ENCODE measurements around the gene SDCCAG8. TPM values are rescaled to one million over a fixed set of nuclear protein-coding genes. Genes with fewer than 3 reads are reported as not detected.

The SDCCAG8 gene
- total RNA-seq, 1 experiment from 2014 or later: 7.9 TPM

DNA sequence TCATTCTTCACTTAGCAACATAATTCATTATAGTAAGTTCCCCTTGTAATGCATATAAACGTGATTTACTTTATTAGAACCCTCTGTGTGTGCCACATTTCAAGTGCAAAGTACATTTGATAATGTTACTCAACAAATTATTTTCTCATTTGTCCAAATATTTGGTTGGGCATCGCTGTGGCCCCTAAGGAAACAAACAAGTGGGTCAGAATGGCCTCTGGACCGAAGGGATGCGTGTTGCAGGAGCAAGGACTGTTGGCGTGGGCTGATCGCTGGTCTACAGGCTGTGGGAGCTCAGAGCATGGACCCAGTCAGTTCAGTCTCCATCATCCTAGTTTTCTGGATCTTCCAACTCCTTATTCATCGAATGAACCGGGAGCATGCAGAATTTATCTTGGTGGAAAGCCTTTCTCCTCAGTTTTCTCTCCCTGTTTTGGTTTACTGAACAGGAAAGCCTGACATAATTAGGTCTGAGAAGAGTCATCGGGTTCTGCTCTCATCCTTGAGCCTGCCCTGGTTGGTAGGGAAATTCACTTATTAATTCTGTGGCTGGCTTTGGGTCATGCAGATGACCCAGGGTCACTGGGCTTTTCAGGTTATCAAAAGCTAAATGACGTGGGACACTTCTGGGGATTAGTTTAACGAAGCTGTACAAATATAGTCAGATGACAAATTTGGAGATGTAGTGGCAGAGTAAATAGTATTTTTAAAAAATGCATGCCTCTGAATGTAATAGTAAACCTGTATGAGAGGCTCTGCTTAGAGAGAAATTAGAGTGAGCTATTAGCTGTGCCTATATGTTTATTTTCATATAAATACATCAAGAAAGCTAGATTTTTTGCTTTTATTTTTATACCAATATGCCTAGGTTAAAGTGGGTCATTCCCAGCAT lies 200.2 kb downstream of the SDCCAG8 start:
- DNase-seq (ENCODE audit: low spot score): no peak

DNA sequence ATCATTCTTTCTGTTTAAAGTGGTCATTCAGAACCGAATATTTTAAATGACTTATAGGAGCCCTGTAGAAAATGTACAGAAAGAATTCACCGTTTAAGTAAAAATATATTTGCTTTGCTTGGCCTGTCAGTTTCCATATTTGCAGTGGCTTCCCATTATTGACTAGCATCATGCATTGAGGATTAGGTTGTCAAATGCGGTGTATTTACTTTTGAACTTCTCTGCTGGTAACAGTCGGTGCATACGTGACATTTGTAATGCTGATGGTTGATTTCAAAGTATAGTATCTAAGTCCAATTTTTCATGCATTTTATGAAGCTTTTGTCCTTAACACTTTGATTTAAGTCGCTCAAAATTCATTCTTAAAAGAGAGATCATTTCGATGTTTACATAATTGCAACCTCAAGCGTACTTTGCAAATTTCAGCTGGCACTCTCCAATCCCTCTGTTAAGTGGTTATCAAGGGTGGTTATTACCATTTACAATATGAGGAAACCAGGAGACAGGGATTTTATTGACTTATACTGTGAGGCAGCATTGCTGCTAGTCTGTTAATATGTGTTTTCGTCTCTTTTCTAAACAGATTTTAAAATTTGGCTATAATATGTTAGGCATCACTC lies 201.6 kb downstream of the SDCCAG8 start:
- DNase-seq (ENCODE audit: low spot score): no peak

GRCh38 chr1:243459059-243459458 lies 203.2 kb downstream of the SDCCAG8 start:
- DNase-seq (ENCODE audit: low spot score): no peak

- no peak for DNase-seq (ENCODE audit: low spot score)
Measured at GRCh38 chr1:243461700-243462099, 205.9 kb downstream of the SDCCAG8 start.

GRCh38 chr1:243462929-243463697 lies 207.3 kb downstream of the SDCCAG8 start:
- no peak for DNase-seq (ENCODE audit: low spot score)

DNA sequence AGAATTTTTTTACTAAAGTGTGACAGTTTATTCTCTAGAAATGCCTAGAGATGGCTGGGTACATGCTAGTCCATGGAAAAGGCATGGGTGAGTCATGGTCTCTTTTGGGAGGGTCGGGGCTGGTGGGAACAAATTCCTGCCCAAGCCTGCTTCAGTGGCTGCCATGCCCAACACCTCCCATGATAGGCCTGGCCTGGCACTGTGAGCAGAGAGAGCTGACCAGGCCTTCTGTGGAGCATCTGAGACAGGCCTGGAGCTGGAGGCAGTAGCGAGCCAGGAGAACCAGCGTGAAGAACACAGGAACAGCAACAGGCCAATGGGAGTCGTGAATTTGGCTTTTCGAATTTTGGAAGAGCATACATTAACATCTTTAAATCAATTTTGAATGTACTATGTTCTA lies 209.2 kb downstream of the SDCCAG8 start:
- DNase-seq (ENCODE audit: low spot score): no peak

- DNase-seq (ENCODE audit: low spot score): no peak
Measured at GRCh38 chr1:243465738-243466137, 209.9 kb downstream of the SDCCAG8 start.

- DNase-seq (ENCODE audit: low spot score): no peak
Measured at GRCh38 chr1:243469497-243469896, 213.7 kb downstream of the SDCCAG8 start.

DNA sequence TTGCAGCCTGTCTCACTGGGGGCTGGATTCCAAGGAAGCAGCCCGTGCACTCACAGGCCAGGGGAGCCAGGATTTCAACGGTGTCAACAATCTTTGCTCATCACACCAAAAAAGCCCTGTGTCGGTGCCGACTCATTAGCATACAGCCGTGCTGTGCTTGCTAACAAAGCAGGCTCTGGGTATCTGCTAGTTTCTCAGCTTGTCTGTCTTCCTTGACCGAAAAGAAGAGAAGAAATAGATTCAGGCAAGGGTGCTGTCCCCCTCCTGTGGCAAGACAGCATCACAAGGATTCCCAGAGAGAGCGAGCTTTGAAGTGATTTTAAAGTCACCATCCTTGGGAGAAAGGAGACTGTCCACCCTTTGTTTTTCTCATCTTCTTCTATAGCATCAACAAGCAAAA lies 214.7 kb downstream of the SDCCAG8 start:
- DNase-seq (ENCODE audit: low spot score): no peak

GRCh38 chr1:243471026-243471685 lies 215.3 kb downstream of the SDCCAG8 start:
- no peak for DNase-seq (ENCODE audit: low spot score)

DNA sequence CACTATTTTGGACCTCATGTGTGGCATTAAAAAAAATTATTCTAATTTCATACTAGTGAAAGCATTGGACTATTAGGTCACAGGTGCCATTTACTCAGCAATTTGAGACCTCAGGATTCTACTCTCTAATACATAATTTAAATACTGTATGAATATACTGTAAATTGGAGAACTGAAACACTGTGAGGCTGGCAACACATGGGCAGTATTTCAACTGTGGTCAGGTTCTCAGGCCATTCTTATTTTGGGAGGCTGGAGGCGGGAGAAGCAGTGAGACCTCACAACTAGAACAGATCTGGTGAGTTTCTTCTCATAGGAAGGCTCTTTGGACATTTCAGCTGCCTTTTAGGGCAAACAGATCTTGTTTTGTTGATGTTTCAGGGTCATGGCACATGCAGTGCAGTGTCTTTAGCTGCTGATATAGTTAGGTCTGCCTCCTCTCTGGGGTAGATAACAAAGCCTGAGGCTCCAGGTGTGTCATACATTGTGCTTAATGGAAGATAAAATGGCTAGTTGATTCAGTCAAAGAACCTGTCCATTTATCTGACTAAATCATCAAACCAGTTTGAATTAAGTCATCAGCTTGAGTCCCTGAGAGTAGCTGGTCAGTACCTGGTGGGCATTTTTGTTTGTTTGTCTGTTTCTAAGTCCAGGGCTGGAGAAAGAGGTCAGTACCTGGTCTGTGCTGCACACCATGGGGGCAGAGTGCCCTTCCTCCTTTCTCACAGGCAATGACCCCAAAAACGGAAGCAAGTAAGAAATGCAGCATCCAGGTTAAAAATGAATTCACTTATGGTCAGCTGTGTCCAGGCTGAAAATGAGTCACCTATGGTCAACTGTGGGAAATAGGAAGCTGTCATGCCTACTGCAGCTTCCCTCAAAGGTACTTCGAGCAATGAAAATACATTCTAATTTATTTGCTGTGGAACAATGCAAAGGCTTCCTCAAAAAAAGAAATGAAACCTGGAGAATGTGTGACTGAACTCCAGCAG lies 216.2 kb downstream of the SDCCAG8 start:
- no peak for DNase-seq (ENCODE audit: low spot score)

DNA sequence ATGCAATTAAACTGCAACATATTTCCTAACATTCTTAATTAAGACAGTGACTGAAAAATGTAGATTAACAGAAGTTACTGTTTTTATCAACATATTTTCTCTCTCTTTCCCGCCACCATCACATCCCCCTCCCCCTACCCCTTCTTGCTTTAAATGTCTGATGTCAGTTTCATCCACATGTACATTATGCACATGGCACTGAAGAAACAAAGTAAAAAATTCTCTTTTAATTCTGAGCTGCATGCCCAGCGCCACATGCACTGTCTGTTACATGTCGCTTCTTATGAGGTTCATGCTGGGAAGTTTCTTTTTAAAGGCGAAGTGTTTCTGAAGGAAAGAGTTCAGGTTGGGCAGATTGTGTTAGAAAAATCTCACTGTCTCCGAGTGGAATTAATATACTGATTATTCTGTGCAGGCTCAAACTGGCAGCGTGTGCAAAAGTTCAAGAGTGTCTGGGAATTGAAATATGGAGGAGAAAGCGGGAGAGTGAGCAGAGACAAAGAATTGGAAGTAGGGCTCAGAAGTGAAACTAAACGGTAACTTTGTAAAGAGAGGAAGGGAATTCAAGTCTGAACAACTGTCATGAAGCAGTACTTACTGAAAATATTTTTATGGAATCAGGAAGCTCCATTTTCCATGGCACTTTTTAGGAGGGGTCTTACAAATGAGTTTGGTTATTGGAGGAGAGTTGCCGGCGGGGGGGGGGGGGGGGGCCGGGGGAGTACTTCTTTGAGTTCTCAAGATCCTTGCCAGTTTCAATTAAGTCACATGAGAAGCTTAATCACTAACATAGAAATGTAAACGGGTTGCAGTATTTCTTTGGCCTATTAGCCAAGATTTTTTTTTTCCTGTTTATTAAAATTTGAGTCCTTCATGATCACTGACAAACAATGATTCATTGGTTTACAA lies 217.6 kb downstream of the SDCCAG8 start:
- no peak for DNase-seq (ENCODE audit: low spot score)

DNA sequence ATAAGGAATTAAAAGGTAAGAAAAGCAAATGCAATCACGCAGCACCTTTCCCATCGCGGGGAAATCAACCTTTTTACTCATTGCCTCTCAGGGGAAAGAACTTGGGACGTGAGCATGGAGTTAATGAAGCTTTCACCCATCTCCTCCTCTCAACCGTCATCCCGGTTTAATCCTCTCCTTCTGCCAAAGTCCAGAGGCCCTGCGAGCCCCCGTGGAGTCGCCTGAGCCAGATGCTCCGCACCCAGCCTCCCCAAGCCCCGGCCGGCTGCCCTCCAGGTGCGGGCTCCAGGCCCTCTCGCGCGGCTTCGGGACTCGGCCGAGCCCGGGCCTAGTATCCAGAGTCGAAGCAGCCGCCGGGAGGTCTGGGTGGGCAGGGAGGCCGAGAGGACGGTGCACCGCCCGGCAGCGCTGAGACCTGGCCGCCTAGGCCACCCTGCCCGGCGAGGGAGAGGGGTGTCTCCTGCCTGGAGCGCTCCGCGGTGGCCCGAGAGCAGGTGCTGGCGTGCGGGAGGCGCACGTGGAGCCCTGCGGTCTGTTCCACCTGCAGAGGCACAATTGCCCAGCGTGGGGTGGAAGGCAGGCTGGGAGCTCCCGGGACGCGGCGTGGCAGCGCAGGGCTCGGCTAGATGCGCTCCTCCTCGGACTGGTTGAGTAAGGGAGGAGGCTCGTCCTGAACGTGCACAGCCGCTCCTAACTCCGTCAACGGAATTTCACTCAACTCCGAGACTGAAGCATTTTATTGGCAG lies 218.5 kb downstream of the SDCCAG8 start:
- DNase-seq (ENCODE audit: low spot score): no peak

DNA sequence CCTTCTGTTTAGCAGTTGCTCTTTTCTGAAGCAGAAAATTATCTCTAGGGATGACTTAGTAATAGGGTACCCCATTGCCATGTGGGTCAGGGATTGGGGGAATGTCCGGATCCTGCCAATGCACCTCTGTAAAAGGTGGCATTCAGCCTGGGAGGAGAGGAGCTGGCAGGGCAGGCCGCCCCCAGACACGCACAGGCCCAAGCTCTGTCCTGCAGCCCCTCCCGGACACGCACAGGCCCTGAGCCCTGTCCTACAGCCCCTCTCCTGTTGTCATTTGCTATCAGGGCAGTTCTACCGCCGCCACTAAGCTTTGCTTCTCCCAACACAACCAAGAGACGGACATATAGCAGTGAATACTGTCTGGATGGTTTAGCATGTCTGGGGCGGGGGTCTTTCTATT lies 219.1 kb downstream of the SDCCAG8 start:
- no peak for DNase-seq (ENCODE audit: low spot score)

DNA sequence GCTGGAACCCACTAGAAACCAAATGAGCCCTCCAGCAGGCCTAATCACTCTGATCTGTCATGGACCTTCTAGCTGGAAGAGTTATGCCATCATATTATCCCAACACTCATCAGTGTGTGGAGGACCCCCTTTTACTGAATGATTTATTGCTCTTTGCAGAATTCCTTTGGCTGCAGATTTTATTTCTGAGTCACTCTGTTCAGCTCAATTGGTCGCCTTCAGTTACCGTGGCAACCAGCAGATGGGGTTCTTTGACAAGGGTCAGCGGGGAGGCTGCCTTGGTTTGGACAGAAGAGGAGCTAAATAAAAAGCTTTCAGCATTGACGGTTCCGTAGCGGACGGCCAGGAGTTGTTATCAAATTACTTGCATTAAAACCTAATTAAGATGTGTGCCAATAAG lies 220.1 kb downstream of the SDCCAG8 start:
- no peak for DNase-seq (ENCODE audit: low spot score)

DNA sequence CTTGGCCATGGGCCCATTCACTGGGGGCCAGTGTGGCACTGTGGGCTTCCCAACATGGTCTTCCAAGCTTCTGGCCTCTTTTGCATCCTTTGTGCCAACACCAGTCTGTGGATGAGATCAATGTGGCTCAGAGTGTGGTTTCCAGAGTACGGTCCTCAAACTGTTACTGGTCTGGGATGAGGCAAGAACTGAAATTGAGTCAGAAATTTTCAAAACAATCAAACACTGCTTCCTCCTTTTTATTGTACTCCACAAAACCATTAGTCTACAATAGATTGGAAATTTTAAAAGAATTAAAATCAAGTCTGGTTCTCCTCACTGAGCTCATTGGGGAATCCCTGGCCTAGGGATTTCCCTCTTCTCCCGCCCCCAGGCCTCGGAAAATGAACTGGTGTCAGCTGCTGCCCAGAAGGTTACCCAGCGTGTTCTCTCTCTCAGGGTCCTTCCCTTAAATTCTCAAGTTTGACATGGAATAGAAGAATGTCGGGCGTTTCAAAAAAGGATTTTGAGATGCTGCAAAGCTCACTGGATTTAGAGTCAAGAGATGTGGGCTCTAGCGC lies 222.0 kb downstream of the SDCCAG8 start:
- no peak for DNase-seq (ENCODE audit: low spot score)

DNA sequence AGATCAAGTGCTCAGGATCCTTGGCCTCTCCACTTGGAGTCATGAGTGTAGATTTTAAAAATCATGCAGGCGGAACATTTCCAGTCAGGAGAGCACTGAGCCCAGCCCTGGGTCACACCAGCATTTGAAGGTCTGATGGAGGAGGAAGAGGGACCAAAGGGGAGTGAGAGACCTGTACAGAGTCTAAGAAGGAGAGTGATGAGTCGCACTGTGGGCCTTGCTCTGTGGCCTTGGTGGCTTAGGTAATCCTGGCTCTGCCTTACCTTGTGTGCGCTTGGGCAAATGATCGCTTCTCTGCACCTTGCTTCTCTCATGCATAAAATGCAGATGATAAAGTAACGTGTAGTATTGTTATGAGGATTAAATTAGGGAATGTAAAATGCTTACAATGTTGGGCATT lies 225.3 kb downstream of the SDCCAG8 start:
- DNase-seq (ENCODE audit: low spot score): no peak

- no peak for DNase-seq (ENCODE audit: low spot score)
Measured at GRCh38 chr1:243482141-243483022, 226.5 kb downstream of the SDCCAG8 start.
